HepG2 (cell line): ENCODE measurements around the gene LSR. TPM values are rescaled to one million over a fixed set of nuclear protein-coding genes. Genes with fewer than 3 reads are reported as not detected.

Experiments
- AKAP8 ChIP-seq: sonication (generic); formaldehyde crosslinking; IDR thresholded peaks from 2 replicates; pipeline ENCODE4 v1.5.1; 2020; ENCODE audit warnings: mild to moderate bottlenecking, missing genetic modification reagents
- ATM ChIP-seq: fragments of 450-650 bp; IDR thresholded peaks from 2 replicates; pipeline ENCODE4 v1.7.1; 2017; ENCODE audit warnings: mild to moderate bottlenecking, borderline replicate concordance
- KMT2B ChIP-seq: IDR thresholded peaks from 2 replicates; pipeline ENCODE4 v1.6.1; 2016; ENCODE audit warnings: missing genetic modification reagents, missing compliant biosample characterization
- NONO ChIP-seq, 2 experiments: fragments of 450-650 bp in 1 of 2; sonication (generic) in 1 of 2; formaldehyde crosslinking in 1 of 2; IDR thresholded peaks in 1 of 2; conservative IDR thresholded peaks in 1 of 2; 2 replicates each; pipeline versions ENCODE4 v1.6.1 to v1.8.0; 2017 to 2022; ENCODE audit warnings: mild to moderate bottlenecking in 1 of 2, missing genetic modification reagents in 1 of 2, moderate library complexity in 1 of 2
- REPIN1 ChIP-seq: sonication (generic); formaldehyde crosslinking; IDR thresholded peaks from 2 replicates; pipeline ENCODE4 v1.8.0; 2022; ENCODE audit warnings: missing genetic modification reagents, low read depth, mild to moderate bottlenecking, borderline replicate concordance
- SOX5 ChIP-seq: IDR thresholded peaks from 2 replicates; pipeline ENCODE4 v1.6.1; 2016; ENCODE audit warnings: borderline replicate concordance
- SP4 ChIP-seq: sonication (generic); formaldehyde crosslinking; IDR thresholded peaks from 2 replicates; pipeline ENCODE4 v1.8.1; 2023; ENCODE audit warnings: mild to moderate bottlenecking, missing genetic modification reagents
- ZNF143 ChIP-seq: sonication (generic); formaldehyde crosslinking; IDR thresholded peaks from 2 replicates; pipeline ENCODE4 v1.4.0; 2020; ENCODE audit warnings: missing genetic modification reagents
- ZNF530 ChIP-seq: sonication (generic); formaldehyde crosslinking; IDR thresholded peaks from 2 replicates; pipeline ENCODE4 v1.5.0; 2020; ENCODE audit warnings: low read depth, mild to moderate bottlenecking, missing genetic modification reagents
- ZNF629 ChIP-seq: sonication (generic); formaldehyde crosslinking; conservative IDR thresholded peaks from 2 replicates; pipeline ENCODE4 v1.5.0; 2020; ENCODE audit warnings: missing genetic modification reagents
- ZNF780A ChIP-seq: sonication (generic); formaldehyde crosslinking; IDR thresholded peaks from 2 replicates; pipeline ENCODE4 v1.8.0; 2022; ENCODE audit warnings: mild to moderate bottlenecking, missing genetic modification reagents, moderate library complexity
- ZSCAN25 ChIP-seq: sonication (generic); formaldehyde crosslinking; IDR thresholded peaks from 2 replicates; pipeline ENCODE4 v1.8.0; 2022; ENCODE audit warnings: mild to moderate bottlenecking, missing genetic modification reagents
- polyA plus RNA-seq, 8 experiments: library from polyadenylated mRNA; depleted of rRNA in 3 of 8; stranded (reverse) in 7 of 8; unstranded in 1 of 8; fragments of >200 nt; fragmentation: Illumina TruSeq in 4 of 8; extraction: Trizol in 4 of 8; gene quantifications; 2 replicates each; pipeline versions ENCODE4 v1.2.1 to v1.2.3, GENCODE V29; 2011 to 2016; ENCODE audit warnings: low read depth in 4 of 8, missing spikeins in 1 of 8, mixed read lengths in 1 of 8; ENCODE audit not compliant: insufficient read depth in 1 of 8
- total RNA-seq, 5 experiments: library from RNA; depleted of rRNA; stranded (reverse); fragments of >200 nt; fragmentation: Illumina TruSeq; extraction: Trizol; gene quantifications; 2 replicates each; pipeline ENCODE4 v1.2.3, GENCODE V29; 2016; ENCODE audit warnings: low read depth in 1 of 5
- TF ChIP-seq, protein P1 (sequence below): sonication (generic); formaldehyde crosslinking; IDR thresholded peaks from 2 replicates; pipeline ENCODE4 v1.4.0; 2020; ENCODE audit warnings: missing genetic modification reagents, mild to moderate bottlenecking, borderline replicate concordance
- TF ChIP-seq, protein P2 (sequence below): sonication (generic); formaldehyde crosslinking; IDR thresholded peaks from 2 replicates; pipeline ENCODE4 v1.5.0; 2020; ENCODE audit warnings: missing genetic modification reagents
- TF ChIP-seq, protein P3 (sequence below): sonication (generic); formaldehyde crosslinking; IDR thresholded peaks from 2 replicates; pipeline ENCODE4 v1.4.0; 2020; ENCODE audit warnings: missing genetic modification reagents
- TF ChIP-seq, protein P4 (sequence below): sonication (generic); formaldehyde crosslinking; IDR thresholded peaks from 2 replicates; pipeline ENCODE4 v1.5.1; 2020; ENCODE audit warnings: mild to moderate bottlenecking, missing genetic modification reagents, moderate library complexity
- TF ChIP-seq, protein P5 (sequence below): sonication (generic); formaldehyde crosslinking; IDR thresholded peaks from 2 replicates; pipeline ENCODE4 v1.4.0; 2020; ENCODE audit warnings: mild to moderate bottlenecking, missing genetic modification reagents

LSR gene
- total and polyA plus RNA-seq, 2 of the 13 experiments (the other 11 are each of a cell fraction or from before 2014, with no cell fraction given) = 29.2 to 79.2 TPM

DNA sequence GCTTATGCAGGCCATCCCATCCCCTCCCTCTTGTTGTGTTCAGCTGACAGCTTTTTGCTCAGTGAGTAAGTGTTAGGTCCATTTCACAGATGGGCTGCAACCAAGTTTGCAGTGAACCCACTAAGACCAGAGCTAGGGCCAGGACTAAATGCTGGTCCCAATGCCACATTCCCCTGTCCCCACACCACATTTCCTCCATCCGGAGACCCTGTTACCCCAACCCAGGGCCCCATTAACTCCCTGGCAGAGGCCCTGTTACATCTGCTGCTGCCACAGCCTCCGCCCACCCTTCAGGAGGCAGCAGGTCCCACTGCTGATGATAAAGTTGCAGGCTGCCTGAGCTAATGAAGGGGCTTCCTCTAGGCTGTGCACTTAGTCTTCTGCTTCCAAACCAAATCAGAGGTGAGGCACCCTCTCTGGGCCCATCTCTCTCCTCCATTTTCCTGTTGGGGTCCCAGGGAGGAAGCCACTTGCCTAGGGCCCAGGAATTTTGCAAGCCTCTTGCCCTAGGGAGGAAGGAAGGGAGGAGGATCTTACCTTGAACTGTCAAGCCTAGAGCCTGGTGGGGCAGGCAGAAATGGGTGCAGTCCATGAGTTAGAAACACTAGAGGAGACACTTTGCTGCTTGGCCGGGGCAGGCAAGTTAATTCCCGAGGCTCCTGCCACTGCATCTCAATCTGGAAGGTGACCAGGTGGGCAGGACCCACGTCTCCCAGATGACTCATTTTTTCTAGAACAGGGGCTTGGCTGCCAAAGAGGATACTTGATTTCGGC lies 16.5 kb downstream of the LSR start (continued):
- TF ChIP-seq, protein P1, sequence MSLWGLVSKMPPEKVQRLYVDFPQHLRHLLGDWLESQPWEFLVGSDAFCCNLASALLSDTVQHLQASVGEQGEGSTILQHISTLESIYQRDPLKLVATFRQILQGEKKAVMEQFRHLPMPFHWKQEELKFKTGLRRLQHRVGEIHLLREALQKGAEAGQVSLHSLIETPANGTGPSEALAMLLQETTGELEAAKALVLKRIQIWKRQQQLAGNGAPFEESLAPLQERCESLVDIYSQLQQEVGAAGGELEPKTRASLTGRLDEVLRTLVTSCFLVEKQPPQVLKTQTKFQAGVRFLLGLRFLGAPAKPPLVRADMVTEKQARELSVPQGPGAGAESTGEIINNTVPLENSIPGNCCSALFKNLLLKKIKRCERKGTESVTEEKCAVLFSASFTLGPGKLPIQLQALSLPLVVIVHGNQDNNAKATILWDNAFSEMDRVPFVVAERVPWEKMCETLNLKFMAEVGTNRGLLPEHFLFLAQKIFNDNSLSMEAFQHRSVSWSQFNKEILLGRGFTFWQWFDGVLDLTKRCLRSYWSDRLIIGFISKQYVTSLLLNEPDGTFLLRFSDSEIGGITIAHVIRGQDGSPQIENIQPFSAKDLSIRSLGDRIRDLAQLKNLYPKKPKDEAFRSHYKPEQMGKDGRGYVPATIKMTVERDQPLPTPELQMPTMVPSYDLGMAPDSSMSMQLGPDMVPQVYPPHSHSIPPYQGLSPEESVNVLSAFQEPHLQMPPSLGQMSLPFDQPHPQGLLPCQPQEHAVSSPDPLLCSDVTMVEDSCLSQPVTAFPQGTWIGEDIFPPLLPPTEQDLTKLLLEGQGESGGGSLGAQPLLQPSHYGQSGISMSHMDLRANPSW (CRISPR knock-in tag) = no peak
- no peak for TF ChIP-seq ZNF780A
- TF ChIP-seq, protein P2, sequence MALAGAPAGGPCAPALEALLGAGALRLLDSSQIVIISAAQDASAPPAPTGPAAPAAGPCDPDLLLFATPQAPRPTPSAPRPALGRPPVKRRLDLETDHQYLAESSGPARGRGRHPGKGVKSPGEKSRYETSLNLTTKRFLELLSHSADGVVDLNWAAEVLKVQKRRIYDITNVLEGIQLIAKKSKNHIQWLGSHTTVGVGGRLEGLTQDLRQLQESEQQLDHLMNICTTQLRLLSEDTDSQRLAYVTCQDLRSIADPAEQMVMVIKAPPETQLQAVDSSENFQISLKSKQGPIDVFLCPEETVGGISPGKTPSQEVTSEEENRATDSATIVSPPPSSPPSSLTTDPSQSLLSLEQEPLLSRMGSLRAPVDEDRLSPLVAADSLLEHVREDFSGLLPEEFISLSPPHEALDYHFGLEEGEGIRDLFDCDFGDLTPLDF (CRISPR knock-in tag) = no peak
- TF ChIP-seq, protein P3, sequence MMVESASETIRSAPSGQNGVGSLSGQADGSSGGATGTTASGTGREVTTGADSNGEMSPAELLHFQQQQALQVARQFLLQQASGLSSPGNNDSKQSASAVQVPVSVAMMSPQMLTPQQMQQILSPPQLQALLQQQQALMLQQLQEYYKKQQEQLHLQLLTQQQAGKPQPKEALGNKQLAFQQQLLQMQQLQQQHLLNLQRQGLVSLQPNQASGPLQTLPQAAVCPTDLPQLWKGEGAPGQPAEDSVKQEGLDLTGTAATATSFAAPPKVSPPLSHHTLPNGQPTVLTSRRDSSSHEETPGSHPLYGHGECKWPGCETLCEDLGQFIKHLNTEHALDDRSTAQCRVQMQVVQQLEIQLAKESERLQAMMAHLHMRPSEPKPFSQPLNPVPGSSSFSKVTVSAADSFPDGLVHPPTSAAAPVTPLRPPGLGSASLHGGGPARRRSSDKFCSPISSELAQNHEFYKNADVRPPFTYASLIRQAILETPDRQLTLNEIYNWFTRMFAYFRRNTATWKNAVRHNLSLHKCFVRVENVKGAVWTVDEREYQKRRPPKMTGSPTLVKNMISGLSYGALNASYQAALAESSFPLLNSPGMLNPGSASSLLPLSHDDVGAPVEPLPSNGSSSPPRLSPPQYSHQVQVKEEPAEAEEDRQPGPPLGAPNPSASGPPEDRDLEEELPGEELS = no peak
- no peak for TF ChIP-seq SOX5 (CRISPR knock-in tag)
- TF ChIP-seq KMT2B (CRISPR knock-in tag) = no peak
- TF ChIP-seq ZSCAN25 (CRISPR knock-in tag) = no peak
- TF ChIP-seq ZNF629 (CRISPR knock-in tag) = 0 out of 2 replicates have a peak, but pooled peaks have one; percentile 38
- TF ChIP-seq ZNF530 (CRISPR knock-in tag) = no peak
- TF ChIP-seq ZNF143 (CRISPR knock-in tag) = no peak
- TF ChIP-seq NONO (IDR thresholded peaks at IDR 0.05) = no peak
- TF ChIP-seq NONO (CRISPR knock-in tag; conservative IDR thresholded peaks at IDR 0.05) = 0 out of 2 replicates have a peak, but pooled peaks have one; percentile 14
- TF ChIP-seq AKAP8 (CRISPR knock-in tag) = peak; percentile 22; the same call in 1 of the 2 replicates
- TF ChIP-seq, protein P4, sequence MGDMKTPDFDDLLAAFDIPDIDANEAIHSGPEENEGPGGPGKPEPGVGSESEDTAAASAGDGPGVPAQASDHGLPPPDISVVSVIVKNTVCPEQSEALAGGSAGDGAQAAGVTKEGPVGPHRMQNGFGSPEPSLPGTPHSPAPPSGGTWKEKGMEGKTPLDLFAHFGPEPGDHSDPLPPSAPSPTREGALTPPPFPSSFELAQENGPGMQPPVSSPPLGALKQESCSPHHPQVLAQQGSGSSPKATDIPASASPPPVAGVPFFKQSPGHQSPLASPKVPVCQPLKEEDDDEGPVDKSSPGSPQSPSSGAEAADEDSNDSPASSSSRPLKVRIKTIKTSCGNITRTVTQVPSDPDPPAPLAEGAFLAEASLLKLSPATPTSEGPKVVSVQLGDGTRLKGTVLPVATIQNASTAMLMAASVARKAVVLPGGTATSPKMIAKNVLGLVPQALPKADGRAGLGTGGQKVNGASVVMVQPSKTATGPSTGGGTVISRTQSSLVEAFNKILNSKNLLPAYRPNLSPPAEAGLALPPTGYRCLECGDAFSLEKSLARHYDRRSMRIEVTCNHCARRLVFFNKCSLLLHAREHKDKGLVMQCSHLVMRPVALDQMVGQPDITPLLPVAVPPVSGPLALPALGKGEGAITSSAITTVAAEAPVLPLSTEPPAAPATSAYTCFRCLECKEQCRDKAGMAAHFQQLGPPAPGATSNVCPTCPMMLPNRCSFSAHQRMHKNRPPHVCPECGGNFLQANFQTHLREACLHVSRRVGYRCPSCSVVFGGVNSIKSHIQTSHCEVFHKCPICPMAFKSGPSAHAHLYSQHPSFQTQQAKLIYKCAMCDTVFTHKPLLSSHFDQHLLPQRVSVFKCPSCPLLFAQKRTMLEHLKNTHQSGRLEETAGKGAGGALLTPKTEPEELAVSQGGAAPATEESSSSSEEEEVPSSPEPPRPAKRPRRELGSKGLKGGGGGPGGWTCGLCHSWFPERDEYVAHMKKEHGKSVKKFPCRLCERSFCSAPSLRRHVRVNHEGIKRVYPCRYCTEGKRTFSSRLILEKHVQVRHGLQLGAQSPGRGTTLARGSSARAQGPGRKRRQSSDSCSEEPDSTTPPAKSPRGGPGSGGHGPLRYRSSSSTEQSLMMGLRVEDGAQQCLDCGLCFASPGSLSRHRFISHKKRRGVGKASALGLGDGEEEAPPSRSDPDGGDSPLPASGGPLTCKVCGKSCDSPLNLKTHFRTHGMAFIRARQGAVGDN (CRISPR knock-in tag) = no peak
- no peak for TF ChIP-seq ATM
- 0 out of 2 replicates have a peak, but pooled peaks have one; percentile 11 for TF ChIP-seq REPIN1
- TF ChIP-seq, protein P5, sequence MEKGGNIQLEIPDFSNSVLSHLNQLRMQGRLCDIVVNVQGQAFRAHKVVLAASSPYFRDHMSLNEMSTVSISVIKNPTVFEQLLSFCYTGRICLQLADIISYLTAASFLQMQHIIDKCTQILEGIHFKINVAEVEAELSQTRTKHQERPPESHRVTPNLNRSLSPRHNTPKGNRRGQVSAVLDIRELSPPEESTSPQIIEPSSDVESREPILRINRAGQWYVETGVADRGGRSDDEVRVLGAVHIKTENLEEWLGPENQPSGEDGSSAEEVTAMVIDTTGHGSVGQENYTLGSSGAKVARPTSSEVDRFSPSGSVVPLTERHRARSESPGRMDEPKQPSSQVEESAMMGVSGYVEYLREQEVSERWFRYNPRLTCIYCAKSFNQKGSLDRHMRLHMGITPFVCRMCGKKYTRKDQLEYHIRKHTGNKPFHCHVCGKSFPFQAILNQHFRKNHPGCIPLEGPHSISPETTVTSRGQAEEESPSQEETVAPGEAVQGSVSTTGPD (CRISPR knock-in tag) = no peak
- no peak for TF ChIP-seq SP4 (CRISPR knock-in tag)
